PC-3 (cell line): ENCODE measurements around the gene MMP24OS.

Source experiments
- CTCF ChIP-seq: fragments of 300-600 bp; sonication (generic); conservative IDR thresholded peaks from 2 replicates; pipeline ENCODE4 v1.5.1; 2017; ENCODE audit warnings: antibody characterized with exemption, low read depth, mild to moderate bottlenecking, low read length
- EZH2 ChIP-seq: fragments of 300-600 bp; sonication (generic); IDR thresholded peaks from one replicate; pipeline ENCODE4 v1.6.1; 2017; ENCODE audit warnings: antibody characterized with exemption, mild to moderate bottlenecking, low read length; ENCODE audit not compliant: unreplicated experiment

GRCh38 chr20:35302421-35303335 is 24.8 kb upstream of the MMP24OS start:
- no peak for TF ChIP-seq CTCF
- TF ChIP-seq EZH2 = no peak
